HG03108 (cell line): ENCODE measurements around the gene ATOX1.
A peak's percentile ranks its signal among the peaks of the same experiment; 100 is the strongest.
"Not testable (repeated sequence)": the region's sequence is repeated elsewhere in the genome, so short reads cannot be mapped to it uniquely, and the experiment has no call there.

ENCODE experiments used
- ATAC-seq: cut with Tn5 transposase; IDR thresholded peaks from one replicate; pipeline ENCODE4 v1.9.1; 2021; ENCODE audit warnings: moderate library complexity; ENCODE audit not compliant: unreplicated experiment

Gene ATOX1

GRCh38 chr5:151734064-151734408 lies 24.4 kb downstream of the ATOX1 start:
- no peak for ATAC-seq

GRCh38 chr5:151733358-151734063 lies 24.9 kb downstream of the ATOX1 start:
- ATAC-seq: no peak

DNA sequence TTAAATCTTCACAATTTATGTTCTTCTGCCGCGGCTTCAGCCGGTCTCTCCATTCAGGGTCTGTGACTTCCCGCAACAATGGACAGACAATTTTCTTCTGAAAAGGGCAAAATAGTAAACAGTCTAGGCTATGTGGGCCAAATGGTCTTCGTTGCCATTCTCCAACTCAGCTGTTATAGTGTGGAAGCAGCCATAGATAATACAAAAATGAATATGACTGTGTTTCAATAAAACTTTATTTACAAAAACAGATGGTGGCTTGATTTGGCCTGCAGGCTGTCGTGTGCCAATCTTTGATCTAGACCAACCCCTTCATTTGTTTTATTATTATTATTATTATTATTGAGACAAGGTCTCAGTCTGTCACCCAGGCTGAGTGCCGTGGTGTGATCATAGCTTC lies 28.1 kb downstream of the ATOX1 start:
- no peak for ATAC-seq

- ATAC-seq: not testable (repeated sequence)
Observed at GRCh38 chr5:151729597-151729996, 28.8 kb downstream of the ATOX1 start.

DNA sequence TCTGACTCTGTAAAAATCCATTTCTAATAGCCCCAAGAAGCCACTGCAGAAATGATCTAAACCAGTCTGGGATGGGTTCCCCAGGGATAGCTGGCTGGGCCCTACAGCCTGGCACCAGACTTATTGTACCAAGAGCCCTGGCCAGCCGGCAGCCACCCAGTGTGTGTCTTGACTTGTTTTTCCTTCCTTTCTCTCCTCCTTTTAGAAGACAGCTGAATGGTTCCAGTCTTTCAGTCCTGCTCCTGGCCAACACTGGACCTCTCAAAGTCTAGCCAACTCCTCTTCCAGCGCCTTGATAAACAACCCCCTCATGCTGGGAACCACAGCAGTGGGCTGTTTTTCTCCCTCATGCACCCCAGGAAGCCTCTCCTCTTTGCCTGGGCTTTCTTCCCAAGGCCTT lies 34.1 kb downstream of the ATOX1 start:
- no peak for ATAC-seq

DNA sequence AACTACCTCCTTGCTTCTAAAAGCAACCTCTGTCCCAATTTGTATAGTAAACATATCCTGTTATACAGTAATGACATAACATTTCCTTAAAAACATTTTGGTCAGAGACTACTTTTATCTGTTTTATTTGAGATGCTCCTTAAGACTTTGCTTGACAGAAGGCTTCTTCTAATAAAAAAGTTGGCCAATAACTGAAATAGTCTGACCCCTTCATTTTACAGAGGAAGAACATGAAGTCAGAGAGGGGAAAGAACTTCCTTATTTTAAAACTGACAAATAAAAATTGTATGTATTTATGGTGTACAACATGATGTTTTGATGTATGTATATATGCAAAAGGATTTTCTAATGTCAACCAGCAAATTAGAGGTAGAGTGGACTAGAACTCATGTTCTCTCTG lies 35.9 kb downstream of the ATOX1 start:
- ATAC-seq: no peak

DNA sequence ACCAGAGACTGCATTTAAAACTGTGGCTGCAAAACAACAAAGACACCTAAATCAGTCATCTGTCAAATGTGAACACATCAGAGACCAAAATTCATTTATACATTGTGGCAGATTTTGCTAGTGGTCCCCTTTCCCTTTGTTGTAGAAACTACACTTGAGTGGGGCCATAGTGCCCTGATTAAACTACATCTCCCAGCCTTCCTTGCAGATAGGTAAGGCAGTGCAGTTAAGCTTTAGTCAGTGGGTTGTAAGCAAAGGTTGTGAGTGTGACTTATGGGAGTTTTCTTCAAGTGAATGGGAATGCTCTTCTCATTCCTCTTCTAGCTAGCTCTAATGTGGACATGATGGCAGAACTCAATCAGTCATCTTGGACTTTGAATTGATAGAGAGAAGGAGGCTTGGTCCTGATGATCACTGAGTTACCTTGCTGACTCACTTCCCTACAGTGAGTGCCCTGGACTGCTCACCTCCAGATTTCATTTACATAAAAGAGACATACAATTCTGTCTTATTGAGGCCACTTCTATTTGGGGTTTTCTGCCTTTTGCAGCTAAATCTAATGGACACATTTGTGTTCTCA lies 36.5 kb downstream of the ATOX1 start:
- no peak for ATAC-seq

DNA sequence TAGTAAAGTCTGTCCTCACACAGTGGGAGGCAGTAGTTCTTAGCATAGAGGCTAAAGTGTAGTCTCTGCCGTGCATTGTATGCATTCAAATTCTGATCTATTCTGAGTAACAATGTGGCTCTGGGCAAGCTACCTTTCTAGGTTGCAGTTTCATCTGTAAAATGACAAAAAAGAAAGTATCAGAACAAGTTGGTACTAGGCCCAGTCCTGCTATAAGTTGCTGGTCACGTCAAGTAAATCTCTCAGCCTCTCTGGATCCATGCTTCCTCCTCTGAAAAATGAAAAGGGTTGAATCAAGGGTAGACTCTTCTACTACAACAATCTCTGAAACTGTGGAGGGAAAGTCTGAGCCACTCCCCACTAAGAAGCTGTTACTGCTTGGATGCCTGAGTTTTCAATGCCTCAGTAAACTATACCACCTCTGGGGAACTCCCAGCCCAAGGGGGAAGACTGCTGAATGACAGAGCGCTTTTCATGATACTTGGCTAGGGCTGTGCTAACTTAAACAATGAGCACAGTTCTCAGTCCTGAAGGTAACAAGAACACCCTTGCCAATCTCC lies 37.3 kb downstream of the ATOX1 start:
- ATAC-seq: peak; percentile 89

GRCh38 chr5:151720215-151720614 lies 38.2 kb downstream of the ATOX1 start:
- ATAC-seq: no peak

- no peak for ATAC-seq
Observed at GRCh38 chr5:151719228-151720000, 39.0 kb downstream of the ATOX1 start.

GRCh38 chr5:151718646-151719045 lies 39.8 kb downstream of the ATOX1 start:
- no peak for ATAC-seq

- no peak for ATAC-seq
Observed at GRCh38 chr5:151718153-151718552, 40.3 kb downstream of the ATOX1 start.

DNA sequence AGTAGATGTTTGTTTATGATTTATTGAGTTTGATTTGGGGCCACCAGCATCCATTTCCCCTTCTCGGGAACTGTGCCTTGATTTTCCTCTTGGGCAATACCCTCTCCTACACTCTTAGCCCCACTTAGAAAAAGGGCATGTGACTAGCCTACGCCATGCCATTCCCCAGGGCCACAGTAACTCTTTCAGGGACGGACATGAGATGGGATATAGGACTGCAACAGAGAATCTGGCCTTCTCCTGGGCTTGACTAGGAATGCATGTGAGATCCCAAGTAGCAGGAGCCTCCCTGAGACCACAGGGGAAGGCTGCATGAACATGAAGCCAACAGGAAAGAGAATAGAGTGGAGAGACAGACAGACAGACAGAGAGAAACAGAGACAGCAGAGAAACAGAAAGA lies 41.0 kb downstream of the ATOX1 start:
- ATAC-seq: no peak

DNA sequence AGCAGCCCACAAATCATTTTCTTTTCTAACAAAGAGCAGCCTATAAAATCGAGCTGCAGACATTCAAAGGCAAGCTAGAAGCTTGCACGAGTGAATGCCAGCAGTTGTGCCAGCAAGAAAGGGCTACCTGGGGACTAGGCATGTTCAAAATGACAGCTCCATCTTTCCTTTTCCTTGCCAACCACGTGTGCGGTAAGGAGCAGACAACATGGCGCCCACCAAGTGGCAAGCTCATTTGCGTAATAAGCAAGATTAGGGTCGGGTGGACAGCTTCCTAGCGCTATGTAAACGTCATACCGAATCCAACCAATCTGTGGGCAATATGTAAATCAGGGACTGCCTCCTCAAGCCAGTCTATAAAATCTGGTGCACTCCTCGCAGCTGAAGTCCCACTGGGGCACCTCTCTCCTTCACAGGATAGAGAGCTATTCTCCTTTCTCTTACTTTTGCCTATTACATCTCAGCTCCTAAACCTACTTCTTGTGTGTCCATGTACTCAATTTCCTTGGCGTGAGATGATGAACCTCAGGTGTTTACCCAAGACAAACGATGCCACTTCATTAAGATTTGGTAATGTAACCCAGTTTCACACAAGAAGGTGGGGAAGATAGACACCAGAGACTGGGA lies 49.2 kb downstream of the ATOX1 start:
- ATAC-seq: no peak

- ATAC-seq: no peak
Observed at GRCh38 chr5:151708126-151708525, 50.3 kb downstream of the ATOX1 start.

GRCh38 chr5:151707567-151707966 lies 50.9 kb downstream of the ATOX1 start:
- no peak for ATAC-seq

DNA sequence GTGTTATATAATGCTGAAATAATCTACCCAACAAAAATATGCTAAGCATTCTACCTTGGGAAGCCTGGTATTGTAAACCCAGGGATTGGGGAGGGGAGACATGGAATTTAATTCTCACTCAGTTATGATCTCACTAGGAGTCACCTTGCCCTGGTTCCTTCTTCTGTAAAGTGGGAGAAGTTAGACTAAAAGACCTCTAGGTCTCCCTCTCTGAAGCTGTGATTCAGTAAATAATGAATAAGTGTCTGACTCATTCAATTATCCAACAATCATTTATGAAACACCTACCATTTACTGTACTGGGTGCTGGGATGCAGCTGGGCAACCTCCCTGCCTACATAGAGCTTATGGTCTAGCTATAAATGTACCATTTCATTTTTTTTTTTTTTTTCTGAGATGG lies 51.5 kb downstream of the ATOX1 start:
- ATAC-seq: no peak

- ATAC-seq: no peak
Observed at GRCh38 chr5:151703780-151704179, 54.7 kb downstream of the ATOX1 start.

DNA sequence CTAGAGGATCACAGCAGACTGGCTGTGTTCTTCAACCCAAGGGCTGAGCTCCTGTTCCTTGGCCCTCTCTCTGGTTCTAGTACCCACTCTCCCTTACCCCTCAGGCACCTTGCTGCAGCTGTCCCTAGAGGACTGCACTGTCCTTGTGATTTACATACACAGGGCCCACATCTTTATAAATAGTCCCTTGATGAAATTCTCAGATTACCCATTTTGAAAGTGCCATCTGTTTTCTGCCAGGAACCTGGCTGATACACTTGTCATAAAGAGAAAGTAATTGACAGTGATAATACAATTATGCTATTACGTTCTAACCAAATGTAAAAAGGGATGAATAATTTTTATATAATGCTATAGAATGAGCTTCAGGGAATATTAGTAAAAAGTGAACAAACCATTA lies 55.2 kb downstream of the ATOX1 start:
- peak; percentile 90 for ATAC-seq

GRCh38 chr5:151700820-151701219 lies 57.6 kb downstream of the ATOX1 start:
- ATAC-seq: peak; percentile 34

DNA sequence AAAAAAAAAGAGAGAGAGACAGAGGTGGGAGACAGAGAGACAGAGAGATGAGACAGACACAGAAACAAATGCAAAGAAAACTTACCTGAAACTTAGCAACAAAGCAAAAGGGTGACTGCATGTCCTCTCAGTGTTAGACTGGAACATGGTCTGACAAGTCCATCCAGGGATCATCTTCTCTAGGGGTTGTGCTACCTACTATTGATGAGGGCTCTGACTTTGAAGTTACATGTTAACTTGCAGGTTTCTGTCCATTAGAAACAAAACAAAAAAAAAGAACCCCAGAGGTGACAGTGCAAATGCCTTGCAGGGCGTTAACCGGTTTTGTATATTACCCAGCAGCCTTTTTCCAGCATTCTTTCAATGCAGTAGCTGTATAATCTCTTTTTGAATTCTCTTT lies 58.1 kb downstream of the ATOX1 start:
- peak; percentile 33 for ATAC-seq
